Sigmoid colon (tissue), 7 donors: ENCODE data around the gene GRIK1. TPM values are rescaled to one million over a fixed set of nuclear protein-coding genes. Genes with fewer than 3 reads are reported as not detected.

Experiments used
- DNase-seq: peaks from one replicate; pipeline ENCODE4 v3.0.0-alpha.2; 2019
- H3K27ac ChIP-seq, 4 donors: fragments of 200-600 bp; sonication (generic); one replicate each; pipeline ENCODE4 v1.5.1; 2016 to 2019; ENCODE audit warnings: mild to moderate bottlenecking in 1 of 4
- H3K27me3 ChIP-seq, 3 donors: fragments of 200-600 bp; sonication (generic); one replicate each; pipeline ENCODE4 v1.5.1; 2019; ENCODE audit warnings: mild to moderate bottlenecking in 1 of 3
- H3K36me3 ChIP-seq, 4 donors: fragments of 200-600 bp; sonication (generic); one replicate each; pipeline ENCODE4 v1.5.1; 2016 to 2019
- H3K4me1 ChIP-seq, 4 donors: fragments of 200-600 bp; sonication (generic); one replicate each; pipeline ENCODE4 v1.5.1; 2017 to 2019
- H3K4me3 ChIP-seq, 4 donors: fragments of 200-600 bp; sonication (generic); one replicate each; pipeline ENCODE4 v1.5.1; 2017 to 2019; ENCODE audit warnings: mild to moderate bottlenecking in 2 of 4, moderate library complexity in 1 of 4
- H3K9me3 ChIP-seq, 4 donors: fragments of 200-600 bp in 3 of 4; sonication (generic) in 3 of 4; one replicate each; pipeline versions ENCODE4 v1.5.1 to v1.6.1; 2013 to 2019
- CTCF ChIP-seq, 4 experiments: fragments of 450-650 bp in 3 of 4; fragments of 200-600 bp in 1 of 4; IDR thresholded peaks; one replicate each; pipeline ENCODE4 v1.5.1; 2016 to 2019; ENCODE audit warnings: antibody characterized with exemption in 4 of 4, mild to moderate bottlenecking in 3 of 4, moderate library complexity in 2 of 4
- EP300 ChIP-seq, 4 donors: sonication (generic); formaldehyde crosslinking; IDR thresholded peaks; one replicate each; pipeline ENCODE4 v1.6.1; 2017; ENCODE audit warnings: antibody characterized with exemption in 4 of 4
- POLR2A ChIP-seq, 2 donors: fragments of 450-650 bp; IDR thresholded peaks; one replicate each; pipeline ENCODE4 v1.6.1; 2016; ENCODE audit warnings: antibody characterized with exemption in 2 of 2, mild to moderate bottlenecking in 2 of 2, moderate library complexity in 2 of 2
- POLR2AphosphoS5 ChIP-seq, 4 donors: sonication (generic); formaldehyde crosslinking; IDR thresholded peaks; one replicate each; pipeline ENCODE4 v1.6.1; 2017; ENCODE audit warnings: antibody characterized with exemption in 4 of 4
- WGBS, 2 donors: extraction: QIAGEN DNeasy Blood & Tissue Kit; methylation state at CpG; one replicate each; pipeline ENCODE4 v1.1.7; 2013; 5-methylcytosine and 5-hydroxymethylcytosine counted together
- intact Hi-C: fragments of 100-400 bp; cut with DNase I; formaldehyde crosslinking; loops from one replicate; pipeline ENCODE4 v1.15.1; 2023
- polyA plus RNA-seq, 3 donors: library from polyadenylated mRNA; stranded (reverse); fragments of 200-250 nt; gene quantifications; one replicate each; pipeline ENCODE4 v1.2.3, GENCODE V29; 2013
- total RNA-seq, 4 donors: library from RNA; depleted of rRNA; stranded (reverse); fragments of >200 nt; gene quantifications; one replicate each; pipeline ENCODE4 v1.1.0, GENCODE V29; 2016
- donor health status: healthy with polysubstance abuse.
- donor health status: Bipolar disorder and iron deficiency.
- donor health status: healthy.

Gene GRIK1
- total and polyA plus RNA-seq, 7 donors = under 0.01 to 0.49 (median 0.13) TPM; not detected in 4

GRCh38 chr21:29938776-29939103 is 1.1 kb downstream of the GRIK1 start:
- H3K4me3 ChIP-seq = peak overlapping the region in 1 of 4 donors; percentile 14
- H3K36me3 ChIP-seq = no peaks in the 10 kb centered on the region
- H3K27me3 ChIP-seq = peaks cover 0 to 38% (median 16%) of the 10 kb centered on the region in 3 donors
- WGBS, 2 donors = 22 to 32% methylated on average over 11 of the region's 11 CpGs
- H3K4me1 ChIP-seq = peaks cover 0 to 9% (median 4%) of the 10 kb centered on the region in 4 donors
- H3K9me3 ChIP-seq = no peaks in the 10 kb centered on the region
- TF ChIP-seq POLR2AphosphoS5 (IDR thresholded peaks at IDR 0.05) (no peak), POLR2A (IDR thresholded peaks at IDR 0.05) (no peak), CTCF (IDR thresholded peaks at IDR 0.05) (no peak), EP300 (IDR thresholded peaks at IDR 0.05) (no peak)
- intact Hi-C loops = no loop called here
- H3K27ac ChIP-seq = no peak overlapping the region
- DNase-seq = no peak

GRCh38 chr21:29933088-29933487 is 6.7 kb downstream of the GRIK1 start:
- 59 to 77% methylated on average over 3 of the region's 3 CpGs for WGBS, 2 donors
- no peak for DNase-seq
- intact Hi-C loops = no loop called here
- no peak for TF ChIP-seq CTCF (IDR thresholded peaks at IDR 0.05)
- TF ChIP-seq POLR2A (IDR thresholded peaks at IDR 0.05) = no peak
- TF ChIP-seq EP300 (IDR thresholded peaks at IDR 0.05) = no peak
- TF ChIP-seq POLR2AphosphoS5 (IDR thresholded peaks at IDR 0.05) = no peak
- Histone ChIP-seq H3K4me3 (no peak overlapping the region), H3K36me3 (no peaks in the 10 kb centered on the region), H3K4me1 (no peaks in the 10 kb centered on the region), H3K27ac (no peak overlapping the region), H3K27me3 (peaks cover 0 to 3% (median 0%) of the 10 kb centered on the region in 3 donors), H3K9me3 (no peaks in the 10 kb centered on the region)

GRCh38 chr21:29928537-29928936 is 11.3 kb downstream of the GRIK1 start:
- no peaks in the 10 kb centered on the region for H3K27me3 ChIP-seq
- intact Hi-C loops = no loop called here
- H3K36me3 ChIP-seq = no peaks in the 10 kb centered on the region
- no peak overlapping the region for H3K27ac ChIP-seq
- TF ChIP-seq POLR2A (IDR thresholded peaks at IDR 0.05) (no peak), CTCF (IDR thresholded peaks at IDR 0.05) (no peak), POLR2AphosphoS5 (IDR thresholded peaks at IDR 0.05) (no peak), EP300 (IDR thresholded peaks at IDR 0.05) (no peak)
- no peak for DNase-seq
- 61 to 70% methylated on average over 4 of the region's 4 CpGs for WGBS, 2 donors
- H3K4me1 ChIP-seq = no peaks in the 10 kb centered on the region
- H3K9me3 ChIP-seq = no peaks in the 10 kb centered on the region
- no peak overlapping the region for H3K4me3 ChIP-seq

- Histone ChIP-seq H3K27ac (no peak overlapping the region), H3K4me3 (no peak overlapping the region), H3K4me1 (no peaks in the 10 kb centered on the region), H3K9me3 (no peaks in the 10 kb centered on the region), H3K27me3 (no peaks in the 10 kb centered on the region), H3K36me3 (no peaks in the 10 kb centered on the region)
- 79 to 88% methylated on average over 1 of the region's 1 CpG for WGBS, 2 donors
- DNase-seq = no peak
- intact Hi-C loops = no loop called here
- TF ChIP-seq POLR2A (IDR thresholded peaks at IDR 0.05) (no peak), EP300 (IDR thresholded peaks at IDR 0.05) (no peak)
Observed at GRCh38 chr21:29920938-29921337, 18.9 kb downstream of the GRIK1 start.

- Histone ChIP-seq H3K27me3 (no peaks in the 10 kb centered on the region), H3K27ac (no peak overlapping the region), H3K4me3 (no peak overlapping the region), H3K4me1 (no peaks in the 10 kb centered on the region), H3K9me3 (no peaks in the 10 kb centered on the region), H3K36me3 (no peaks in the 10 kb centered on the region)
- WGBS, 2 donors = 89 to 94% methylated on average over 2 of the region's 2 CpGs
- no peak for DNase-seq
- no peak for TF ChIP-seq POLR2AphosphoS5 (IDR thresholded peaks at IDR 0.05)
- no peak for TF ChIP-seq CTCF (IDR thresholded peaks at IDR 0.05)
- TF ChIP-seq POLR2A (IDR thresholded peaks at IDR 0.05) = no peak
- no peak for TF ChIP-seq EP300 (IDR thresholded peaks at IDR 0.05)
- intact Hi-C loops = no loop called here
Observed at GRCh38 chr21:29914326-29914725, 25.5 kb downstream of the GRIK1 start.
